Measurements from ENCODE around the gene PIP5K1B. TPM values are rescaled to one million over a fixed set of nuclear protein-coding genes. Genes with fewer than 3 reads are reported as not detected.

PIP5K1B gene
- total and polyA plus RNA-seq, 2 experiments from 2014 or later, result 1.3 to 2.8 TPM

- no peaks in the 10 kb centered on the region for H3F3A ChIP-seq (replicated peaks; ENCODE audit: low read depth)
- peaks cover 2% of the 10 kb centered on the region for H3K27me3 Mint-ChIP-seq (ENCODE audit: insufficient read depth, low read depth, poor library complexity)
- no peaks in the 10 kb centered on the region for H4K20me1 ChIP-seq (replicated peaks; ENCODE audit: insufficient read depth)
- no peak overlapping the region for H3K4me2 ChIP-seq
- H3K4me1 Mint-ChIP-seq, result peaks cover 6% of the 10 kb centered on the region; the same call in 1 of the 3 replicates
- H3K36me3 ChIP-seq (ENCODE audit: insufficient read depth), result no peaks in the 10 kb centered on the region
- no peak overlapping the region for H3K27ac ChIP-seq (ENCODE audit: low read depth)
- H3K9me2 ChIP-seq (ENCODE audit: insufficient read depth), result 0 out of 2 replicates have a peak, but pooled peaks cover 2% of the 10 kb centered on the region
- H3K36me3 Mint-ChIP-seq (ENCODE audit: low read depth), result peaks cover 8% of the 10 kb centered on the region; the same call in 1 of the 3 replicates
- no peaks in the 10 kb centered on the region for H3K79me2 ChIP-seq (replicated peaks; ENCODE audit: insufficient read depth)
- no peaks in the 10 kb centered on the region for H3K4me1 ChIP-seq (ENCODE audit: insufficient read depth)
- DNase-seq (ENCODE audit: low spot score), result no peak
- H3K9me3 Mint-ChIP-seq, result no peaks in the 10 kb centered on the region
- H3K4me3 ChIP-seq, result no peak overlapping the region
- TF ChIP-seq NANOG (IDR thresholded peaks at IDR 0.05; ENCODE audit: borderline replicate concordance), result no peak
- no peak for TF ChIP-seq ZNF462 (CRISPR knock-in tag; IDR thresholded peaks at IDR 0.05)
- TF ChIP-seq EZH2phosphoT487 (IDR thresholded peaks at IDR 0.05; ENCODE audit: unreplicated experiment), result no peak
- no peak for TF ChIP-seq EZH2 (IDR thresholded peaks at IDR 0.05; ENCODE audit: low read depth, unreplicated experiment)
- H3K4me3 Mint-ChIP-seq, result no peak overlapping the region
- no peak overlapping the region for H3K27ac Mint-ChIP-seq
- no peaks in the 10 kb centered on the region for H3K27me3 ChIP-seq (ENCODE audit: insufficient read depth)
- no peak for ATAC-seq
- H2AFZ ChIP-seq, result no peak overlapping the region
Measured at GRCh38 chr9:68927165-68927564, 222.1 kb downstream of the PIP5K1B start.

GRCh38 chr9:68931821-68932220, 226.8 kb downstream of the PIP5K1B start:
- Mint-ChIP-seq H3K9me3 (no peaks in the 10 kb centered on the region), H3K4me3 (no peak overlapping the region)
- TF ChIP-seq CREB1 (CRISPR knock-in tag; IDR thresholded peaks at IDR 0.05; ENCODE audit: low read depth) (no peak), JUNB (IDR thresholded peaks at IDR 0.05; ENCODE audit: unreplicated experiment) (no peak), ZNF462 (CRISPR knock-in tag; IDR thresholded peaks at IDR 0.05) (no peak), POLR2AphosphoS5 (IDR thresholded peaks at IDR 0.05; ENCODE audit: low read depth) (no peak), EZH2 (IDR thresholded peaks at IDR 0.05; ENCODE audit: low read depth, unreplicated experiment) (no peak)

More at GRCh38 chr9:68931821-68932220, 226.8 kb downstream of the PIP5K1B start:
- no peaks in the 10 kb centered on the region for H3K27me3 Mint-ChIP-seq (ENCODE audit: insufficient read depth, low read depth, poor library complexity)
- DNase-seq (ENCODE audit: low spot score) (no peak), ATAC-seq (no peak)
- Histone ChIP-seq H2AFZ (no peak overlapping the region), H3K27ac (ENCODE audit: low read depth) (no peak overlapping the region), H3K4me1 (ENCODE audit: insufficient read depth) (no peaks in the 10 kb centered on the region), H3K79me2 (replicated peaks; ENCODE audit: insufficient read depth) (no peaks in the 10 kb centered on the region), H3K4me2 (no peak overlapping the region), H3K27me3 (ENCODE audit: insufficient read depth) (no peaks in the 10 kb centered on the region), H4K20me1 (replicated peaks; ENCODE audit: insufficient read depth) (no peaks in the 10 kb centered on the region), H3K9me2 (ENCODE audit: insufficient read depth) (0 out of 2 replicates have a peak, but pooled peaks cover 2% of the 10 kb centered on the region), H3F3A (replicated peaks; ENCODE audit: low read depth) (no peaks in the 10 kb centered on the region), H3K4me3 (no peak overlapping the region), H3K36me3 (ENCODE audit: insufficient read depth) (no peaks in the 10 kb centered on the region)
- H3K36me3 Mint-ChIP-seq (ENCODE audit: low read depth), result peaks cover 4% of the 10 kb centered on the region; the same call in 1 of the 3 replicates
- no peak overlapping the region for H3K27ac Mint-ChIP-seq
- 0 out of 3 replicates have a peak, but pooled peaks cover 2% of the 10 kb centered on the region for H3K4me1 Mint-ChIP-seq

Measured in GM23338 (cell line).